ENCODE data around the gene MARCHF7.

GRCh38 chr2:159737917-159738296 is 25.6 kb downstream of the MARCHF7 start:
- TF ChIP-seq, protein P1, sequence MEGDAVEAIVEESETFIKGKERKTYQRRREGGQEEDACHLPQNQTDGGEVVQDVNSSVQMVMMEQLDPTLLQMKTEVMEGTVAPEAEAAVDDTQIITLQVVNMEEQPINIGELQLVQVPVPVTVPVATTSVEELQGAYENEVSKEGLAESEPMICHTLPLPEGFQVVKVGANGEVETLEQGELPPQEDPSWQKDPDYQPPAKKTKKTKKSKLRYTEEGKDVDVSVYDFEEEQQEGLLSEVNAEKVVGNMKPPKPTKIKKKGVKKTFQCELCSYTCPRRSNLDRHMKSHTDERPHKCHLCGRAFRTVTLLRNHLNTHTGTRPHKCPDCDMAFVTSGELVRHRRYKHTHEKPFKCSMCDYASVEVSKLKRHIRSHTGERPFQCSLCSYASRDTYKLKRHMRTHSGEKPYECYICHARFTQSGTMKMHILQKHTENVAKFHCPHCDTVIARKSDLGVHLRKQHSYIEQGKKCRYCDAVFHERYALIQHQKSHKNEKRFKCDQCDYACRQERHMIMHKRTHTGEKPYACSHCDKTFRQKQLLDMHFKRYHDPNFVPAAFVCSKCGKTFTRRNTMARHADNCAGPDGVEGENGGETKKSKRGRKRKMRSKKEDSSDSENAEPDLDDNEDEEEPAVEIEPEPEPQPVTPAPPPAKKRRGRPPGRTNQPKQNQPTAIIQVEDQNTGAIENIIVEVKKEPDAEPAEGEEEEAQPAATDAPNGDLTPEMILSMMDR (conservative IDR thresholded peaks at IDR 0.05) = no peak
- TF ChIP-seq EZH2 (IDR thresholded peaks at IDR 0.05; ENCODE audit: low read depth) = no peak

Measured in PC-9 (cell line).